Mononuclear cell (primary cell): ENCODE results near the gene AMER3. TPM values are rescaled to one million over a fixed set of nuclear protein-coding genes. Genes with fewer than 3 reads are reported as not detected.
"Not testable (repeated sequence)": the region's sequence is repeated elsewhere in the genome, so short reads cannot be mapped to it uniquely, and the experiment has no call there.

ENCODE experiments used
- H3K27me3 ChIP-seq: 2 replicates; pipeline ENCODE4 v1.6.0; 2011; ENCODE audit warnings: low read length, control low read depth; ENCODE audit not compliant: insufficient read depth
- H3K4me1 ChIP-seq: 2 replicates; pipeline ENCODE4 v1.5.1; 2011; ENCODE audit warnings: mild to moderate bottlenecking, low read length, control low read depth; ENCODE audit not compliant: insufficient read depth
- H3K4me3 ChIP-seq: 2 replicates; pipeline ENCODE4 v1.5.1; 2011; ENCODE audit warnings: mild to moderate bottlenecking, low read length, moderate library complexity
- H3K9me3 ChIP-seq: 2 replicates; pipeline ENCODE4 v1.5.1; 2011; ENCODE audit warnings: low read depth, mild to moderate bottlenecking, control low read depth, low read length
- total RNA-seq: library from RNA; depleted of rRNA; stranded (reverse); fragments of >200 nt; gene quantifications from one replicate; pipeline ENCODE4 v1.2.3, GENCODE V29; 2012

Gene AMER3, protein sequence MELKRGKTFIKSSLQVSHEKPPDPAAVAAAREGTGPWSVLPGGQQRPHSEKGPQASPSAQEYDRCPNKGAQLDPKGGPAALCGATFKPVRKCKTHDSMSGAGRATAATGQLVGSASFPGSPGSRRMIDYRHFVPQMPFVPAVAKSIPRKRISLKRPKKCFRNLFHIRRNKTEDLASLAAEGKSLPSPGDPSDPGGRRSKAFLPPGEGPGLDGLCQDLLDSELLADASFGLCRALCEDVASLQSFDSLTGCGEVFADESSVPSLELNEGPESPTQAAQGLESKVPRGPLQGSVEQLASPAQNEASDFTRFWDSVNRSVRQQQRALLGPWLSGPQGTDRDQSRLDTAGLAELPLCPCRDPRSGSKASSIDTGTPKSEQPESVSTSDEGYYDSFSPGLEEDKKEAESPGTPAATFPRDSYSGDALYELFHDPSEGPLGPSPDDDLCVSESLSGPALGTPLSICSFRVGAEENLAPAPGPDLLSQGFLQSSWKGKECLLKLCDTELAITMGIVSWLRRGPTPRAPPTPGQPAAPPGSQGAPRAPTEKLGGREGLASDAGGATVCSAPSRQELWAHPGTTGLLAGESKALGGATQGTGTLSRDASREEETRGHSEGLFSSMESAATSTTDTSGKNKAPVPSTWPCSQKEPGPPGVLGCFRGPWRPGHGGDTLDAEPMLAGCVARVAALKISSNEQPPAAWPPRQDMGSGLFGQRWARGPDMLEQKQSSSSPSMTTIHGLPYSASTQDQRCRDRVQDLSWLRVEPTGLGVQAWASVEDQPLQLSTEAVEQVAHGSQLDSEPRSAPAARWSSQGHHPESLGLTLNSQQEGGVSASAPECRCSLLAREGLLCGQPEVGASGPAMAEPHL
- not detected for total RNA-seq

DNA sequence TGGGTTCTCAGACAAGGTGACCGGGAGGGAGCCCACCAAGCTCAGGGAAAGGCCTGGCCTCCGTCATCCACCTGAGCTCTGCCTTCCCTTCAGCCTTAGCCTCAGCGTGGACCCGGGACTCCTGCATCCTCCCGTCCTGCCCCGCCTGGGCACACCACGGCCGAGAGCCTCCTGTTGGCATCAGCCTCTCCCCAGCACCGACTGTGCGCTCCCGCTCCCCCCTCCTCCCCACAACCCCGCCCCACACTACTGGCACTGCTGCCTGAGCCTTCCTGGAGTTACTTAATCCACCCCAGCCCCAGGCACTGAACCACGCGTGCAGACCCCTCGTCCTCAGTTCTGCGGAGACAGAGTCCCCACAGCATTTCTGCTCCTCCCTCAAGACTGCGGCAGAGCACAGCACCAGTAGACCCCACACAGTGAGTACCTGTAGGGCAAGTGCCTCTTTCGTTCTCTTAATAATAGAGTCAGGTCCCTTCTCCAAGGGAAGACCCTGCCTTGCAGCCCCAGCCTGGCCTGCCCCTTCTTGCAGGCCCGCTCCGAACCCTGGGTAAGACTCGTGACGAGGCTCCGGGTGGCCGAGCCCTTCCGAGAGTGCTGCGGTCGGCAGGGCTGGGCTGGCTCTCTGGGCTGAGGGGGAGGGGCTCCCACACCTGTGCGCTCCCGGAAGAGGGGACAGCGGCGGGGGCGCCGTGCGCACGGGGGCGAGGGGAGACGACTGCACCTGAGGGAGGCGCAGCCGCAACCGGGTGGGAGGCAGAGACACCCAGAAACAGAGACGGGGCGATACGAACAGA is at the start of gene AMER3:
AMER3 (plus strand) TSS at position 285 of the 797 bp plus-strand sequence. CDS start 6,533 bp downstream, outside the sequence.
- Histone ChIP-seq H3K4me3 (no peak within 1 kb of the TSS), H3K27me3 (peaks cover 26% of the 10 kb centered on the region), H3K9me3 (no peaks in the 10 kb centered on the region), H3K4me1 (no peaks in the 10 kb centered on the region)

DNA sequence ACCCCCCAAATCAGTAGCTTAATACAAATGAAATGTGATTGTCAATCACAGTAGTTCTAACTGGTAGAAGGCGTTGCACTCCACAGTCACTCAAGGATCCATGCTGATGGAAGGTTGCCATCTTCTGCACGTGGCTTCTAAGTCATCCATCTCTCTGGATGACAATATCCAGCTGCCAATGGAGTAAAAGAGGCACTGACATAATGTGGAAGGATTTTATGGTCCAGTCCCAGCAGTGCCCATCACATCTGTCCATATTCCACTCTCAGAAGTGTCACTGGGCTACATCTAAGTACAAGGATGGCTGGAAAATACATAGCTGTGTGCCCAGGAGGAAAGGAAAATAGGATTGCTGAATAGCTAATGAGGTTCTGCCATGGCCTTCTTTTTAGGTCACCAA is 40.5 kb upstream of the AMER3 start:
- H3K4me3 ChIP-seq, H3K27me3 ChIP-seq, H3K9me3 ChIP-seq, H3K4me1 ChIP-seq: not testable (repeated sequence)

DNA sequence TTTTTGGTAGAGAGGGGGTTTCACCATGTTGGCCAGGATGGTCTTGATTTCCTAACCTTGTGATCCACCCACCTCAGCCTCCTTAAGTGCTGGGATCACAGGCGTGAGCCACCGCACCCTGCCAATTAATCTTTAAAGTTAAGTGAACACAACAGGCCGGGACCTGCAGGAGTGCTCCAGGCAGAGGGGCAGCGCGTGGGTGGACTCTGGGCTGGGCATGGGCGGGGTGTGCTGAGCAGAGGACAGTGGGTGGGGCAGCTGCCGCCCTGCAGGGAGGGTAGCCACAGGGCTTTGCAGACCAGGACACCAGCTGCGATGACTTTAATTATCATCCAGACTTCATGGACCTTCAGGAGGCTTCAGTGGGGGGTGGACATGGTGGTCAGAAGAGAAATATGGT is 35.3 kb upstream of the AMER3 start:
- no peak overlapping the region for H3K4me3 ChIP-seq
- no peaks in the 10 kb centered on the region for H3K27me3 ChIP-seq
- H3K4me1 ChIP-seq: no peaks in the 10 kb centered on the region
- no peaks in the 10 kb centered on the region for H3K9me3 ChIP-seq

DNA sequence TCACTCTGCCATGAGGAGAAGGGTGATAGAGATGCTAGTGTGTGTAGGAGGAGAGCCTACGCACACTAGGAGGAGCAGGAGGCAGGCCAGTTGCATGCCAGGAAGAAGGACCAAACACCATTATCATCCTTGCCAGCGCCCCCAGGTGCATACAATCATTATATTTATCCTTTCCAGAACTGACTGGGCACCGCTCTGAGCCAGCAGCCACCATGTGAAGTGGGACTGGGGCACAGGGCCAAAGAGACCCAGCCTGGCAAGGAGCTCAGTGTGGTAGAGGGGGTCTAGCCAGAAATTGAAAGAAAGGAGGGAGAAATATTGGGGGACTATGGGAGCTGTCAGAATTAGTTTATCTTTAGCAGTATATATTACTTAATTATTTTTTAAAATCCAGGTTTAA is 34.8 kb upstream of the AMER3 start:
- Histone ChIP-seq H3K4me1 (no peaks in the 10 kb centered on the region), H3K27me3 (peaks cover 3% of the 10 kb centered on the region), H3K4me3 (no peak overlapping the region), H3K9me3 (no peaks in the 10 kb centered on the region)

DNA sequence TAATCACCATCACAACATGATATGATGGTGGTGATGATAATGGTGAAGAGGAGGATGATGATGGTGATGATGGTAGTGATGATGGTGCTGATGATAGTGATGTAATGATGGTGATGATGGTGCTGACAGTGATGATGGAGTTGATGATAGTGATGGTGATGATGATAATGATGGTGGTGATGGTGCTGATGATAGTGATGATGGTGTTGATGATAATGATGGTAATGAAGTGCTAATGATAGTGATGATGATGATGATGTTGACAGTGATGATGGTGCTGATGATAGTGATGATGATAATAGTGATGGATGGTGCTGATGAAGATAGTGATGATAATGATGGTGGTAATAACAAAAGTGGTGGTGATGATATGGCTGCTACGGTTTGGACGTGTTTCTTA is 30.9 kb upstream of the AMER3 start:
- Histone ChIP-seq H3K9me3 (no peaks in the 10 kb centered on the region), H3K4me3 (no peak overlapping the region), H3K4me1 (peaks cover 23% of the 10 kb centered on the region), H3K27me3 (peaks cover 6% of the 10 kb centered on the region)

DNA sequence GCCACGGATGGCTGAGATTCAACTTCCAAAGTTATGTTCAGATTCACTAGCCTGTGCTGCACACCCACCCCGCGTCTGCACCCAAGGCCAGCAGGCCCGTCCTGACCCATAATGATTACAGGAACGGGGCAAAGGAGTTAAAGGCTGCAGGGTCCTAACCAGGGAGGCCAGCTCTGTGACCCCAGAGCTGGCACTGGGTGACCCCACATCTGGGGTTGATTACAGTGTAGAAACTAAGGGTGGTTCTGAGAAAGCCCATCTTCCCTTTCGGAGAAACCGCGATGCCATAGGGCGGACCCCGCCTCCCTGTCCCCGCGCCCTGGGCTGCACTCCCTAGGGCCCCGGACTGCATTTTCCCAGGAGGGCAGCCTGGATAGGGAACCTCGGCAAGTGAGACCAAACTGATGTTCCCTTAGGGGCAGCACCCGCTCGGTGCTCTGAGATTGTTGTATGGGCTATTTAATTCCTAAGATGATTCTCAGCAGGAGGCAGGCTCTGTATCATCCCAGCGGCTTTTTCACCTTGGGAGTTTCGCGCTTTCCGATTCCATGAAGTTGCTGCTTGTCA is 28.6 kb upstream of the AMER3 start:
- H3K9me3 ChIP-seq: no peaks in the 10 kb centered on the region
- peak overlapping the region; percentile 48 for H3K4me3 ChIP-seq
- H3K27me3 ChIP-seq: peaks cover 6% of the 10 kb centered on the region
- H3K4me1 ChIP-seq: peaks cover 23% of the 10 kb centered on the region

DNA sequence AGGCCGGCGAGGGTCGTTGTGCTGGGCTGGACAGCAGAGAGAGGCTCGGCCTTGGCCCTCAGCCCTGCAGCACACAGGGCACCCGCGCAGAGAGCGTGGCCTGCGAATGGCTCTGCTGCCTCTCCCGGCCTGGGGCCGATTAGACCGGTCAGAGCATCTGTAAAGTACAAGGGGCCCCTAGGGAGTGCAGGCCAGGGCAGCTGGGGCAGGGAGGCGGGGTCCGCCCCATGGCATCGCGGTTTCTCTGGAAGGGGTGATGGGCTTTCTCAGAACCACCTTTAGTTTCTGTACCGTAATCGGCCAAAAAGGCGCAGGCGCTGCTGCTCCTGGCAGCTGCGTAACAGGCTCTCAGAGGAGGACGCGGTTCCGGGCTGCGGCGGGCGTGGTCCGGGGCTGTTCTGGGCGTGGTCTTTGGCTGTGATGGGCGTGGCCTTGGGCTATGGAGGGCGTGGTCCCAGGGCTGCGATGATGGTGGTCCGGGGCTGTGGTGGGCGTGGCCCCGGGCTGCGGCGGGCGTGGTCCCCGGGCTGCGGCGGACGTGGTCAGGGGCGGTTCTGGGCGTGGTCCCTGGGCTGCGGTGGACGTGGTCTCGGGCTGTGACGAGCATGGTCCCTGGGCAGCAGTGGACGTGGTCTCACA is 27.9 kb upstream of the AMER3 start:
- no peaks in the 10 kb centered on the region for H3K9me3 ChIP-seq
- peaks cover 6% of the 10 kb centered on the region for H3K27me3 ChIP-seq
- peaks cover 23% of the 10 kb centered on the region for H3K4me1 ChIP-seq
- peak overlapping the region; percentile 48 for H3K4me3 ChIP-seq

DNA sequence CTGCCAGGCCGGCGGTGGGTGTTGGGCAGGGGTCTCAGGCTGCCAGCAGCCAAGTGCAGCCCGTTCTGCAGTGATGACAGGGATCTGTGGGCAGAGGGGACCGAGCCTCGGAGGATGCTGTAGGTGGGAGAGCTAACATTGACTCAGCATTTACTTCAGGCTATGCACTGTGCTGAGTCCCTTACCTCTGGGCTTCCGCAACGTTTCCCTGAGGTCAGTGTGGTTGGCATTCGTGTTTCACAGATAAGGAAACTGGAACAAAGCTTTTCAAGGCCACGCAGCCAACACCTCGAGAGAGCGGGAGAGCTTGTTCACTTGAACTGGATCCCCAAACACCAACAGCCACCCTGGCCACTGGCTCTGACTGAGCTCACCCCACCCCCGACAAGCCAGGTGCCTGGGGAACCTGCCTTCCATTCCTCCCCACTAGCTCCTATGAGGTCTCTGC is 27.3 kb upstream of the AMER3 start:
- H3K27me3 ChIP-seq: peaks cover 6% of the 10 kb centered on the region
- no peaks in the 10 kb centered on the region for H3K9me3 ChIP-seq
- H3K4me1 ChIP-seq: peaks cover 23% of the 10 kb centered on the region
- no peak overlapping the region for H3K4me3 ChIP-seq

DNA sequence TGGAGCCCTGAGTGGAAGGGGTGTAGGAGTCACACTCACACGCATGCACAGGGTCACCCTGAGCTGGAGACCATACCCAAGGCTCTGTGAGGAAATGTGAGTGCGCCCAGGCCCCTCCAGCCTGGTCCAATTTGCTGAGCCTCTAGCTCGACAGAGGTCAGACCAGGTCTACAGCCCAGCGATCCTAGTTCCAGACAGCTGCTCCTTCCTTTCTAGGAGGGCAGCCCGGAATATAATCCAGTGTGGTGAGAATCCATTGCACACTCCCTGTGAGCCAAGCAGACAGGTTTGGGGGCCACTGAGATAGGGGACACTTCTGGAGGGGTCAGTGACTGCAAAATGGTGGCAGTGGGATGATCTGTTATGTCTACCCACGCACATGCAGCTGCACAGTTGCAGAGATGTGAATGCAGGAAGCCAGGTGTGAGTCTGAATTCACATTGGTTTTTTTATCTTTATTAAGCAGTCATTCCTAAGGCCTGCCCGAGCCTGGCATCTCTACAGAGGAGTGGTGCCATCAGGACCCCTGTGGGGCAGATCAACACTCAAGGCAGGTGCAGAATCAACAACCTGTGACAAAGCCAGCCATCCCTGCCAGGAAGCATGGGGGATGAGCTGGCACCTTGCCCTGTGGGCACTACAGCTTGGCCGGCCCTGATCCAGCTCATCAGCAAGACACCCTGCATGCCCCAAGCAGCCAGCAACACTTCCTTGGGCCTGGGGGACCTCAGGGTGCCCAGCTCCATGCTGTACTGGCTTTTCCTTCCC is 26.6 kb upstream of the AMER3 start, which contains the start of gene GPR148:
GPR148 (plus strand) TSS at position 522 of the 768 bp plus-strand sequence; CDS start at position 604, 82 bp downstream.
- H3K4me3 ChIP-seq: no peak within 1 kb of the TSS
- H3K4me1 ChIP-seq: peaks cover 23% of the 10 kb centered on the region
- H3K27me3 ChIP-seq: peaks cover 6% of the 10 kb centered on the region
- H3K9me3 ChIP-seq: no peaks in the 10 kb centered on the region

DNA sequence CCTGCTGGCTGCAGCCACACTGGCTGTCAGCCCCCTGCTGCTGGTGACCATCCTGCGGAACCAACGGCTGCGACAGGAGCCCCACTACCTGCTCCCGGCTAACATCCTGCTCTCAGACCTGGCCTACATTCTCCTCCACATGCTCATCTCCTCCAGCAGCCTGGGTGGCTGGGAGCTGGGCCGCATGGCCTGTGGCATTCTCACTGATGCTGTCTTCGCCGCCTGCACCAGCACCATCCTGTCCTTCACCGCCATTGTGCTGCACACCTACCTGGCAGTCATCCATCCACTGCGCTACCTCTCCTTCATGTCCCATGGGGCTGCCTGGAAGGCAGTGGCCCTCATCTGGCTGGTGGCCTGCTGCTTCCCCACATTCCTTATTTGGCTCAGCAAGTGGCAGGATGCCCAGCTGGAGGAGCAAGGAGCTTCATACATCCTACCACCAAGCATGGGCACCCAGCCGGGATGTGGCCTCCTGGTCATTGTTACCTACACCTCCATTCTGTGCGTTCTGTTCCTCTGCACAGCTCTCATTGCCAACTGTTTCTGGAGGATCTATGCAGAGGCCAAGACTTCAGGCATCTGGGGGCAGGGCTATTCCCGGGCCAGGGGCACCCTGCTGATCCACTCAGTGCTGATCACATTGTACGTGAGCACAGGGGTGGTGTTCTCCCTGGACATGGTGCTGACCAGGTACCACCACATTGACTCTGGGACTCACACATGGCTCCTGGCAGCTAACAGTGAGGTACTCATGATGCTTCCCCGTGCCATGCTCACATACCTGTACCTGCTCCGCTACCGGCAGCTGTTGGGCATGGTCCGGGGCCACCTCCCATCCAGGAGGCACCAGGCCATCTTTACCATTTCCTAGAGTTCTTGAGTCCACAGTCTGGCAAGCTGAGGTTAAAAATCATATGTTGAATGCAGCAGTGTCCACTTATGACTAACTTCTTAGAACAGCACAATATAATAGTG is 25.7 kb upstream of the AMER3 start:
- H3K9me3 ChIP-seq: no peaks in the 10 kb centered on the region
- H3K27me3 ChIP-seq: peaks cover 6% of the 10 kb centered on the region
- peaks cover 23% of the 10 kb centered on the region for H3K4me1 ChIP-seq
- H3K4me3 ChIP-seq: no peak overlapping the region

DNA sequence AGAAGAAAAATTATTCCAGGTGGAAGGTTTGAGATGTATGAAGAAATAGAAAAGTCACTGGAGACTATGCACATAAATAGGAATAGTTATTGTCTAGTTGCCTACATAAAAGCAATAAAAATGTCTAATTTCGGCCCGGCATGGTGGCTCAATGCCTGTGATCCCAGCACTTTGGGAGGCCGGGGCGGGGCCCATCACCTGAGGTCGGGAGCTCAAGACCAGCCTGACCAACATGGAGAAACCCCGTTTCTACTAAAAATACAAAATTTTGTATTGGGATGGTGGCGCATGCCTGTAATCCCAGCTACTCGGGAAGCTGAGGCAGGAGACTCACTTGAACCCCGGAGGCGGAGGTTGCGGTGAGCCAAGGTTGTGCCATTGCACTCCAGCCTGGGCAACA is 23.1 kb upstream of the AMER3 start:
- H3K9me3 ChIP-seq, H3K27me3 ChIP-seq, H3K4me3 ChIP-seq: not testable (repeated sequence)
- H3K4me1 ChIP-seq: peaks cover 11% of the 10 kb centered on the region

DNA sequence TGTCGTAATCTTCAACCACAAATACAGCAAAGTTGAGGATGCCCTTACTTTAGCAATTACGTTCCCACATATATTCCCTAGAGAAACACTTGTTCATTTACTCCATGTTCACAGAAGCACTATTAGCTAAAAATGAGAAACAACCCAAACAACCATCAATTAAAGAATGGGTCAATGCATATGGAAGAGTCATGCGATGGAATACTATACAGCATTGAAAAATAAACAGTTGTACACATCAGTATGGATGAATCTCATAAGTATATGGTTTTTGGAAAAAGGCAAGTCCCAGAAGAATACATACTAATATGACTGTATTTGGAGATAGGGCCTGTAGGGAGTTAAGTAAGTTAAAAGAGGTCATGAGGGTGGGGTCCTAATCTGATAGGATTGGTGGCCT is 20.1 kb upstream of the AMER3 start:
- no peak overlapping the region for H3K4me3 ChIP-seq
- no peaks in the 10 kb centered on the region for H3K9me3 ChIP-seq
- no peaks in the 10 kb centered on the region for H3K27me3 ChIP-seq
- H3K4me1 ChIP-seq: no peaks in the 10 kb centered on the region

DNA sequence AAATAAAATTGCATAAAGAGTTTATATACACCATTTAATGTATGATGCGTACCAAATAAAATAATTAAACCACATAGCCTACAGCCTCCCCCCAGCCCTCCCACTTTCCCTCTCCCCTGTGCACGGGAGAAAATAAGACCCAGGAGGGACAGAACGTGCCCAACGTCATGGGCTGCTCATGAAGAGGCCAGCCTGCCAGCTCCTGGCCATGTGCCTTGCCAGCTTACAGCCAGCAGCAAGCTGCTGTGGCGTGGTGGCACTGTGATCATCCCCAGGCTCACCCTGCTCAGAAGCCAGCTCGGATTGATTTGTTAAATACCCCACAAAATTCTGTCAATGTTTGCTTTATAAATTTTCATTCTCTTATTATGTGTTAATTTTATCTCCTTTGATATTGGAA is 18.9 kb upstream of the AMER3 start:
- H3K4me1 ChIP-seq: no peaks in the 10 kb centered on the region

More for the DNA sequence above, 18.9 kb upstream of the AMER3 start:
- Histone ChIP-seq H3K4me3 (no peak overlapping the region), H3K9me3 (no peaks in the 10 kb centered on the region), H3K27me3 (no peaks in the 10 kb centered on the region)
